Mammary epithelial cell (primary cell): ENCODE results near the gene CIC.

Source experiments
- CTCF ChIP-seq, 2 donors: IDR thresholded peaks in 1 of 2; conservative IDR thresholded peaks in 1 of 2; 2 replicates each; pipeline ENCODE4 v1.5.1; 2011 to 2012; ENCODE audit warnings: inconsistent platforms in 2 of 2, low read length in 2 of 2, mild to moderate bottlenecking in 2 of 2, control low read depth in 1 of 2, low read depth in 1 of 2; ENCODE audit not compliant: insufficient read depth in 1 of 2; ENCODE audit errors: extremely low read depth in 1 of 2
- EZH2 ChIP-seq: IDR thresholded peaks from 2 replicates; pipeline ENCODE4 v1.6.1; 2012; ENCODE audit warnings: low read length, inconsistent platforms, borderline replicate concordance

GRCh38 chr19:42279155-42279901 lies 10.3 kb downstream of the CIC start:
- no peak for TF ChIP-seq CTCF (conservative IDR thresholded peaks at IDR 0.05 in 1 of 2, IDR thresholded peaks at IDR 0.05 in 1 of 2; ENCODE audit: extremely low read depth in 1 of 2, insufficient read depth in 1 of 2, low read depth in 1 of 2, low read length in 2 of 2)
- TF ChIP-seq EZH2, result no peak
